GM21390 (cell line): ENCODE results near the gene CORO2B.

ENCODE experiments used
- ATAC-seq: cut with Tn5 transposase; IDR thresholded peaks from one replicate; pipeline ENCODE4 v1.9.1; 2021; ENCODE audit not compliant: unreplicated experiment

Gene CORO2B

DNA sequence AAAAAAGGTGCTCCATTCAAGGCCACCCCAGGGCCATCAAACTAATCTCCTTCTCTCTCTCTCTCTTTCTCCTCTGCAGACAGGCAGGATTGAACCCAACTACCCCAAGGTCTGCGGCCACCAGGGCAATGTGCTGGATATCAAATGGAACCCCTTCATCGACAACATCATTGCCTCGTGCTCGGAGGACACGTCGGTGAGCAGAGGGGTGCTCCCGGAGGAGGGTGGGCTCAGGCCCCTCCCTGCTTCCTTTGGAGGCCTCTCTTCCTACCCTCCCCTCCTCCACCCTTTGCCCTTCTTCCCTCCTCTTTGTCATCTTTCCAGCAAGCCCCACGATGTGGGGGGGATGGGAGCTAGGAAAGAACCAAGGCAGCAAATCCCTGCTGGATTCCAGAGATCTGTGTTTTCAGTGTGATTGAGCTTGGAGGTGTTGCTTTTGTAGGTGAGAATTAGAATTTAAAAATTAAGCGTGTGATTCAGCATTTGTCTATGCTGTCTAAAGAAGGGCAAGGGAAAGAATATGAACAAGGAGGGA lies 116.3 kb downstream of the CORO2B start:
- no peak for ATAC-seq

DNA sequence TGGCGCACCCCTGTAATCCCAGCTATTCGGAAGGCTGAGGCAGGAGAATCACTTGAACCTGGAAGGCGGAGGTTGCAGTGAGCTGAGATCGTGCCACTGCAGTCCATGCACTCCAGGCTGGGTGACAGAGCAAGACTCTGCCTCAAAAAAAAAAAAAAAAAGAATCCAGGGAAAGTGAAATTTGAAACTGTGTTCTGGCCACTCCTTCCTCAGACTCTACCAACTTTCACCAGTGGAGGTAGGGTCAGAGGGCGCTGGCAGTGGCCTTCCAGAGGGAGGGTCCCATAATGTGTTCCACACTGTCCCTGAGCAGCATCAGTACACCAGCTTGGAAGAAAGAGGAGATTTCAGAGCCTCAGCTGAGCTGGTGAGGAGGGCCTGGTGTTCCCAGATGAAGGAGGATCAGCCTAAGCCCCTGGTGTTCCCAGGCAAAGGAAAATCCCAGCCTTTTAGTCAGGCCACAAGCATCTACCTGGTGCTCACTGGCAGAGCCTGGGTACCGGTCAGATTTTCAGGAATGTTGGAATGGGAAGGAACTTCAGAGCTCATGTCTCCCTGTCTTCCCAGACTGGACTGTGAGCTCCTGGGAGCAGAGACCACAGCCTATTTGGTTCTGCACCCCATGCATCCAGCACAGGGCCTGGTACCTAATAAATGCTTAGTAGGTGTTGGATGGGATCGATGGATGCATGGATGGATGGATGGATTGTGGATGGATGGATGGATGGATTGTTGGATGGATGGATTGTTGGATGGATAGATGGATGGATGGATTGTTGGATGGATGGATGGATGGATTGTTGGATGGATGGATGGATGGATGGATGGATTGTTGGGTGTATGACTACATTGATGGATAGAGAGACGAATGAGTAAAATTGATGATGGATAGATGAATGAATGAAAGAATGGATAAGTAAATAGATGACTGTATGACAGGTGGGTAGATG lies 117.9 kb downstream of the CORO2B start:
- no peak for ATAC-seq

DNA sequence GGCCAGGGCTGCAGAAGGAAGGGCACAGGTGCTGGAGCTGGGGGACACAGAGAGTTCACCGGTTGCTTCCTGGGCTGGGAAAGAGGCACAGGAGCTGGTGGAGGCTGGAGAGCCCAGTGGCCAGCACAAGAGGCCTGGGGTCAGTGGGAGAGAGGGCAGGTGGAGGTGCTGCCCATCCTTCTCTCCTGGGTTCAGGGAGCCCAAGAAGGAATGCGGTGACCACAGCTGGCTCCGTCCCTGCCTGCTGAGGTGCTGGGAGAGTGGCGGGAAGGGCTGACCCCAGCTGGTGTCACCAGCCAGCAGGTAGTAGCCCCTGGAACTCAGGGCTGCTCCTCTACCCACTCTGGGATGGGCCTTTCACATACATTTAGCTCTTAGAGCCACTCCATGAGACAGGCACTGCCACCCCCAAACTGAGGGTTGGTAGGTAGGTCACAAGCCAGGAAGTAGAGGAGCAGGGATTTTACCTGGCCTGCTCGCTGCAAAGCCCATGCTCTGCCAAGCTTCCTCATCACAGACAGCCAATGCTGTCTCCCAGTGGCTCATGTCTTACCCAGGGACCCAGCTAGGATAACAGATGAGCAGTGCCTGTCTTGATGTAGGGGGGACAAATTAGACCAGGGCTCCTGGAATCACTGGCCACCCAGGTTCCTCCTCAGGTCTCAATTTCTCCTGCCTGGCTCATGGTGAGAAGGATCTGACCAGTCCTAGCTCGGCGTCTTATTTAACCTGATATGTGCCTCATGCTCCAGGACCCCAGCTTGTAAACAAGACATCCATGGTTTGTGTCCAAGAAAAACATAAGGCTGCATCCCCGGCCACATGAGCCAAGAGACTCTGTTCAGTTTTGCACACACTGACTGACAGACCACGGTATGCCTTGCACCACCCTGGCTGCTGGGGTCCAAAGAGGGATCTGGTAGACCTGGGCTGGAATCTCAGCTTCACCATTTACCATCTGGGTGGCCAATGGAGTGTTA lies 119.2 kb downstream of the CORO2B start:
- ATAC-seq: no peak

DNA sequence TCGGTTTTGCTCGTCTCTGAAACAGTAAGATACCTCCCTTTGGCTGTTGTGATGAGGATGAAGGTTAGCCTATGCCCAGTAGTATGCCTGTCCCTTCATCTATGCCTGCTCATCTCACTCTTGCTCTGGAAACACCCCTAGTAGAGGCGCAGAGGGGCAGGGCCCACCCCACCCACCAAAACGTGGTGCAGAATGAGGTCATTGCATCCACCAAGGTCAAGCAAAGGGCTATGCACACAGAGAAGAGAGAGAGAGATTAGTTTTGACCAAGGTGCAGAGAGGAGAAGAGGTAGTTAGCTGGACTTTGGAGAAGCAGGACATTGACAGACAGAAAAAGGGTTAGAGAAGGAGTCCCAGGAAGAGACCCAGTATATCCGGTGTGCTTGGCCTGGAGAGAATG lies 119.9 kb downstream of the CORO2B start:
- no peak for ATAC-seq

DNA sequence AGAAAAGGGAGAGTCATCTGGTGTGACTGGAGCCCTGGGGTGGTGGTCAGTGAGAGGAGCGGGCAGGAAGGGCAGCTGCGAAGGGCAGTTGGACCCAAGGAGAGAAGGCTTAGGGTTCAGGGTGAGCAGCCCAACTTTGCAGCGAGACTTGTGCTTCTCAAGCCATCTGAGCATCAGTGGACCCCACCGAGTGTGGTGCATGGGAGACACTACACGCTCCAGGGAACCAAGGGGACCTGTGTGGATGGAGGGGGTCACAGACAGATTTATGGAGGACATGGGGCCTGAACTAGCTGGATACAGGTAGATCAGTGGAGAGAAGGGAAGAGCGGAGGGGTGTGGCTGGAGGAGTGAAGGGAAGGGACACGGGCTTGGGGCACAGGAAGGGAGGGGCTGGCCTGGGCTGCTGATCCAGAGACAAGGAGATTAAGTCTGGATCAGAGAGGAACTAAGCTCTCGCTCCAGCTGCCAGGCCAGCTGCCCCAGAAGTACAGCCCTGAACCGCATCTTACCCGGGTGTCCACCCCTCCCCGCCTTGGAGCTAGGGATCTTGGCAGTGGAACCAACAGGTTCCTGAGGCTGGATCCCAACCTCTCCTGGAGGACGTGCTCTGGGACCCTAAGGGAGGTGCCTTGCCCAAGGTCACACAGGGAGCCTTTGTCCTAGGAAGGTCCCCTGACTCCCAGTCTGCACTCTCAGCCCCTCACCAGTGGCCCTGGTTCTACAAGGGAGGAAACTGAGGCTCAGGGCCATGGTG lies 120.5 kb downstream of the CORO2B start:
- ATAC-seq: no peak

DNA sequence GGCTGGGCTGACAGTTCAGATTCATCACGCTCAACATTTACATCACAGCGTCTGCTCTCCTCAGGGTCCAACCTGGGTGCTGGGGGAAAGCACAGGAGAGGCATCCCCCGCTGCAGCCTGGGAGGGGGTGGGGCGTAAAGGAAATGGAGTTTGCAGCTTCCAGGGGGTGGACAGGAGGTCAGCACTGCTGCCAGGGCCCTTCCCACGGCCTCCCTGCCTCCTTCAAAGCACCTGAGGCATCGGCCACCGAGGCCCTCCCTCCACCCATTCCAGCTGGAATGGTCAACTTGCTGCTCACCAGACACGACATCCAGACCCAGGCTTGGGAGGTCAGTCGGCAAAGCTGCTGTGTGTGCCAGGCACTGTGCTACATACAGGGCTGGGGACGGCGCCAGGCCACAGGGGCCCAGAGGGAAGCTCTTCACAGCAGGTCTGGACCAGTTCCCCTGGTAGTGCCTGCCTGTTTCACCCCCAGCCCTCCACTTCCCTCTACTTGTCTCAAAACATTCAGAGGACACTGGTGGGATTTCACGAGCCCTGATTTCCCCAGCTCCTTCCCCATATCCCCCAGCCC lies 121.2 kb downstream of the CORO2B start:
- no peak for ATAC-seq

DNA sequence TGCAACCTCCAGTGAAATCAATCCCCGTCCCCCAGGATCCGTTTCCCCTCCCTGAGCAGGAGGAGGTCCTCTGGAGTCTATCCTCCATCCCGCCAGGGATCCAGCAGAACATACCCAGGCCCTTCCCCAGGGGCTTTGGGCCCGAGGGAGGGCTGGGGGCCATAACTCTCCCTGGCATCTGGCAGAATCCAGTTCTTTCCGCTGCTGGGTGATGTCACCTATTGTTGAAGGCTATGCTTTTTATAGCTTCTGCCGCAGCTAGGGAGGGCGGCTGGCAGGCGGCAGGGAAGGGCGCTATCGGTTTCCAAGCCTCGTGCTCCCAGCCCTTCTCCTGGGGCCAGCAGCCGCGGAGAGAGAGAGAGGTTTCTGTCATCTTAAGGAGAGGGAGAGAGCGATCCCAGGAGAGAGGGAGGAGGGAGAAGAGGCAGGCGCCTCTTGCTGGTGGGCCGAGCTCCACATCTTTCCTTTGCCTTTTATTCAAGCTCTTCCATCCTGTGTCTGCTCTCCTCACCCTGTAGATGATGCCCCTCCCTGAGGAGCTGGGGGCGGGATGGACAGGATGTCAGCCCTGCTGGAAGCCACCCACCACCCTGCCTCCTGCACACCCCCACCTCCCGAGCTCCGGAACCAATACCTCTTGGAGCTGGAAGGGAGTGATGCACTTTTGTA lies 121.8 kb downstream of the CORO2B start:
- no peak for ATAC-seq

DNA sequence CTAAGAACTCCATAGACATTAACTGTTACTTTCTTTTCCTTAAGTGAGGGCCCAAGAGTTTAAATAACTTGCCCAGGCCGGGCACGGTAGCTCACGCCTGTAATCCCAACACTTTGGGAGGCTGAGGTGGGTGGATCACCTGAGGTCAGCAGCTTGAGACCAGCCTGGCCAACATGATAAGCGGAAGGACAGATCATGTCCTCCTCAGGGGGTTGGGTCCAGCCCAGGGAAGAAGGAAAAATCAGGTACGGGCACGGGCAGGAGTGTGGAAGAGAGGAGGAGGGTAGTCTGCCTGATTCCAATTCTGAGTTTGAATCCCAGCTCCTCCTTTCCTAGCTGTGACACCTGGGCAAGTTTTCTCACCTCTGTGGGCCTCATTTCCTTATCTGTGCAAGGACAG lies 123.1 kb downstream of the CORO2B start:
- ATAC-seq: no peak

DNA sequence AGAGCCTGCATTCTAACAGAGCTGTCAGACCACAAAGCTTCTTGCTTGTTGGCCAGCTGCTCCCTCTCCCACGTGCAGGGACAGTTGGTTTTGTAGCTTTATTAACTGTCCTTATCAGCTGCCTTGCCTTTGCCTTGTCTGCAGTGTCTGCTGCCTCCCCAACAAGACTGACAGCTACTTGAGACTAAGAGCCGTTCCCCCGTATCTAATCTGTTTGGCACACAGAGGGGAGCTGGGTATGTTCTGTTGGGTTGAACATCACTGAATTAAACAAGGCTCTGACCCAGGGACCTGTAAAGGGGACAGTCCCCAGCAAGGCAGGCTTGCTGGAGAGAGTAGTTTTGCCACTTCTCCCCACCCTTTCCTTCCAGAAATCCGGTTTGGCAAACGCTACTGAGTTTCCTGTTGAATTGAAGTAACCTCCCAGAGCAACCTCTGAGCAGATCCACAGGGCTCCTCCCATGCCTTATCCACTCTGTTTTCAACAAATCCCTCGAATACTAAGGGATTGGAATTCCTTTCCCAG lies 125.8 kb downstream of the CORO2B start:
- no peak for ATAC-seq

DNA sequence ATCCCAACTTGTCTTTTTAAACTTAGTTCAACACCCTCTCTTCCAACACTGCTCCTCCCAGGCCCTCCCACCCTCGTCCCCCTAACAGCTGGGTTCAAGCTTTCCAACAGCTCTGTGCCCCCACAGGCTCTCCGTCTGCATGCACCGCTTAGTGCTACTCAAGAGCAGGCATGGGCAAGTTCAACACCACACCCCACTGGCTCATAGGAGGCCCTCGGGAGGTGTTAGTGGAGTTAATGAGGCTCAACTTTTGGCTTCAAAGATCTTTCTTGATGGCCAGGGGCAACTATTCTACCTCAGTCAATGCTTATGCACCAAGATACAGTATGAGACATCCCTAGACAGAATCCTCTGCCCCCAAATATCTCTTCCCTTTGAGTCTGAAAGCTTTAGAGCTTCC lies 127.5 kb downstream of the CORO2B start:
- no peak for ATAC-seq

DNA sequence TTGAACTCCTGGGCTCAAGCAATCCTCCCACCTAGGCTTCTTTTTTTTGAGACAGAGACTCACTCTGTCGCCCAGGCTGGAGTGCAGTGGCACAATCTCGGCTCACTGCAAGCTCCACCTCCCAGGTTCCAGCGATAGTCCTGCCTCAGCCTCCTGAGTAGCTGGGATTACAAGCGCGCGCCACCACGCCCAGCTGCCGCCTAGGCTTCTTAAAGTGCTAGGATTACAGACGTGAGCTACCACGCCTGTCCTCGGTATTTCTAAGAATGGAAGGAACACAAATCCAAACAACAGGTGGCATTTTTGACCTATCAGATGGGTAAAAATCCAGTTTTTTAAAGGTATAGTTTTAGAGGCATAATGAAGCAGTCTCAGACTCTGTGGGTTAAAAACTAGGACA lies 128.1 kb downstream of the CORO2B start:
- no peak for ATAC-seq

DNA sequence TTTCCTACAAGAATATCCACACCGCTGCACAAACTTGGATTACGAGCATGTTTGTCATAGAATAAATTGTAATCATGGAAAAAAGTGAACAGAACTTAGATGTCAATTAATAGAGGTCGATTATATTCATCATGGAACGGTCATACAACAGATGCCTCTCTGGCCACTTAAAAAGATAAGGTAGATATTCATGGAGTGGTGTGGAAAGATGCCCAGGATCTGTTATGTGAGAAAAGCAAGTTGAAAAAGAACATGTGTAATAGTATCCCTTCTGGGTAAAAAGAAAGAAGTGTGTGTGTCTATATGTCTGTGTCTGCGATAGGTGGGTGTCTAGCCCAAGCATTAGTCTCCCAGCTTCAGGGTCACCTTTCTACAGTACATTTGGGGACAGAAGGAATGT lies 128.6 kb downstream of the CORO2B start:
- no peak for ATAC-seq

DNA sequence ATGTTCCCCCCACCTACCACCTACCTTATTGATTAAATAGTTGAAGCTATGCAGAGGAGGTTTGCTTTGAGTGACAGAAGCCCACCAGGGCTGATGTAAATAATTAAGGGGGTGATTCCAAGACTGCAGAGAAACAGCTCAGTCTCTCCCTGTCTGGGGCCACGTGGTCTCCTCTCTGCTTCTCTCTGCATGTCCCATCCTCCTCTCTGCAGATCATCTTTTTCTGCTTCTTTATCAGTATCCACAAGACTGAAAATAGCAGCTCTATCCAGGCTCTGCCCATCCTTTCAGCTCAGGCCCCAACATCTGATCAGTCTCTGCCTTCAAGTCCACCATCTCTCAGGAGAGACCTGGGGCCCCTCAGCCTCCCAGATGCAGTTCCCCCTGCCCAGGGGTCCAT lies 131.1 kb downstream of the CORO2B start:
- no peak for ATAC-seq

DNA sequence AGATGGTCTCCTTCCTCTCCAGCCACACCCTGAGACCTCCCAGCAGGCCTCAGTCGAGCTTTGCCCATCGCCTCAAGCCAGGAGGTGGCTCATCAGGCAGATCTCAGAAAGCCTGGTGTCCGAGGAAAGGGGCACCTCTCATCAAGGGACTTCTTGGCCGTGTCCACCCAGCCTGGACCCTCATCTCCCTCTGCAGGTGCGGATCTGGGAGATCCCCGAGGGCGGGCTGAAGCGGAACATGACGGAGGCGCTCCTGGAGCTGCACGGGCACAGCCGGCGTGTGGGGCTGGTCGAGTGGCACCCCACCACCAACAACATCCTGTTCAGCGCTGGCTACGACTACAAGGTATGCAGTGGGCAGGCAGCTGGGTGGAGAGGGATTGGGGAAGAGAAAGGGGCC lies 131.7 kb downstream of the CORO2B start:
- ATAC-seq: no peak

DNA sequence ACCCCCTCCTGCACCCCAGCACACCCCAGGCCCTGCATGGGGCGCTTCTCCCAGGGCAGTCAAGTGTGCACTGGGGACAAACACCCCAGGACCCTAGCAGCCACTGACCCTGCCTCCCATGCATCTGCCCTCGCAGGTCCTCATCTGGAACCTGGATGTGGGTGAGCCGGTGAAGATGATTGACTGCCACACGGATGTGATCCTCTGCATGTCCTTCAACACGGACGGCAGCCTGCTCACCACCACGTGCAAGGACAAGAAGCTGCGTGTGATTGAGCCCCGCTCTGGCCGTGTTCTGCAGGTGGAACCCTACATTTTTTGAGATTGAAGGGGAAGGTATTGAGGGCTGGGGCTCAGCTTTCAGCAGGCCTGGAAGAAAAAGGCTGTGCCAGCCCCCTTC lies 132.6 kb downstream of the CORO2B start:
- ATAC-seq: no peak

DNA sequence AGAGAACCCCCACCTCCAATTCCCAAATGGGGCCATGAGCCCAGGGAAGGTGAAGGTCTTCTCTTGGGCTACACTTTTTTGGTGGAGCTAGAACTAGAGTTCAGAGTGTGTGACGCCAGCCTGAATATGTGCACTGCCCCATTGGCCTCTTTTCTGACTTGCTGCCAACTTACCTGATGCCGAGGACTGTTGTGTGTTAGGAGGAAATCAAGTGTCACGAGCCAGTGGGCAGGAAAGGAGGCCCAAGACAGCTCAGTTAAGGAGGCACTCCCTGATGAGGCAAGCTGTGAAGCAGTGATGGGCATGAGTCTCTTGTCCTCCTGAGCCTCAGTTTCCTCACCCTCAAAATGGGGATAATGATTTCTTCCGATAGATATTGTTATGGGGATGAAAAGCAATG lies 134.1 kb downstream of the CORO2B start:
- no peak for ATAC-seq

DNA sequence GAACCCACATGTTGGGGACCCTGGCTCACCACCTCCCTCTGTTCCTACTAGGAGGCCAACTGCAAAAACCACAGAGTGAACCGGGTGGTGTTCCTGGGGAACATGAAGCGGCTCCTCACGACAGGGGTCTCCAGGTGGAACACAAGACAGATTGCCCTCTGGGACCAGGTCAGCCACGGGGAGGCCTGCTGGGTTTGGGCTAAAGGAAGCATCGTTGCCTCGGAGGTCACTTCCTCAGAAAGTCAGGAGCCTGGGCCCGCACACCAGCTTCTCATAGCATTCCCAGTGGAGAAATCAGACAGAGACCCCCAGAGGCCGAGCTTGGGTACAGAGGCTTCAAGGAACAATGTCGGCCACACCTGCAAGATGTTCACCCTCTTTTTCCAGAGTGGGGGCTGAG lies 135.1 kb downstream of the CORO2B start:
- no peak for ATAC-seq

DNA sequence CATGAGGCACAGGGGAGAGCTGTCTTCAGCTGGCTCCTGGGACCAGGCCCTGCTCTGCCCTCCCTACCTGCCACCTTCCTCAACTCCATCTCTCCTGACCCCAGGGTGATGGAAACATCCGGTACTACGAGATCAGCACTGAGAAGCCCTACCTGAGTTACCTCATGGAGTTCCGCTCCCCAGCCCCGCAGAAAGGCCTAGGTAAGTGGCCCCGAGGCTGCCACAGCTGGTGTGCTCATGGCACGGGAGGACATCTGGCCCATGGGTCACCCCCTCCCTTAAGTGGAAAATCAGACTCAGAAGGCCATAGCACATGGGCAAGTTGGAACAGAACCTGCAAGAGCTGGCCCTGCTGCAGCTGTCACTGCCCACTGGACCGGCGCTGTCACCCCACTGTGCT lies 136.3 kb downstream of the CORO2B start:
- no peak for ATAC-seq

DNA sequence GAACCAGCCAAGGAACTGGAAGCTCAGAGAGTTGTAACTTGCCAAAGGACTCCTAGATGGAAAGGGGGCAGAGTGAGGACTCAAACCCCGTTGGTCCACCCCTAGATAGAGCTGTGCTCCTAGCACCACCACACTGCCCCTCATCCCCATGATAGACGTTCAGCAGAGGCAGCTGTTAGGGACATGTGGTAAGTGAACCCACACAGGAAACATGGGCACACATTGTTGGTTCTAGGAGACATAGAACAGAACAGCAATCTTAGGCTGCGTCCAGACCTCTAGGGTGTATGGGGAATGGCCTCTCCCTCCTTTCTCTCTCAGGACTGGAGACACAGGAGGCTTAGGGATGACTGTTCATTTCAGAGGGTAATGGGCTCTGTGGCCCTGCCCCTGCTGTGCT lies 139.2 kb downstream of the CORO2B start:
- ATAC-seq: no peak

DNA sequence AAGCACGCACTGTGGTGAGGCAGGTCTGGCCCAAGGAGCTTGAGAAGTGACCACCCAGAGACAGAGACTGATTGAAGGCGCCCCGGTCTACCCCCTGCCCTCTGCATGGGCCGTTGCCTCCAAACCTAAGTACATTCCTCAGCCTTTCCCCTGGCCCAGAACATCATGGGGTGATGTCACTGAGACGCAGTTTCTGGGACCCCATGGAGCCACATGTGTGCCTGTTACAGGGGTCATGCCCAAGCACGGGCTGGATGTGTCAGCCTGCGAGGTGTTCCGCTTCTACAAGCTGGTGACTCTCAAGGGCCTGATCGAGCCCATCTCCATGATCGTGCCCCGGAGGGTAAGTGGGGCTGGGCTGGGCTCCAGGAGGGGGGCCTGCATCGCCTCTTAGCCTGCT lies 139.7 kb downstream of the CORO2B start:
- no peak for ATAC-seq
